HG02571 (cell line): ENCODE measurements around the gene BAIAP3.

Experiments used
- ATAC-seq: cut with Tn5 transposase; IDR thresholded peaks from one replicate; pipeline ENCODE4 v1.9.1; 2021; ENCODE audit warnings: mild to moderate bottlenecking, moderate library complexity; ENCODE audit not compliant: unreplicated experiment

BAIAP3 gene

GRCh38 chr16:1381612-1382406, 48.4 kb downstream of the BAIAP3 start:
- ATAC-seq = no peak

- no peak for ATAC-seq
Observed at GRCh38 chr16:1383556-1383955, 50.1 kb downstream of the BAIAP3 start.

GRCh38 chr16:1385232-1385631, 51.8 kb downstream of the BAIAP3 start:
- ATAC-seq = no peak

- ATAC-seq = no peak
Observed at GRCh38 chr16:1387331-1387730, 53.9 kb downstream of the BAIAP3 start.

GRCh38 chr16:1389762-1390161, 56.3 kb downstream of the BAIAP3 start:
- ATAC-seq = no peak

- ATAC-seq = no peak
Observed at GRCh38 chr16:1390239-1390779, 56.9 kb downstream of the BAIAP3 start.

GRCh38 chr16:1392826-1393225, 59.4 kb downstream of the BAIAP3 start:
- ATAC-seq = no peak

GRCh38 chr16:1393613-1394176, 60.2 kb downstream of the BAIAP3 start:
- ATAC-seq = no peak

- no peak for ATAC-seq
Observed at GRCh38 chr16:1394367-1394951, 61.0 kb downstream of the BAIAP3 start.

GRCh38 chr16:1395444-1396031, 62.1 kb downstream of the BAIAP3 start:
- no peak for ATAC-seq

- ATAC-seq = no peak
Observed at GRCh38 chr16:1397779-1398178, 64.3 kb downstream of the BAIAP3 start.

GRCh38 chr16:1398351-1398750, 64.9 kb downstream of the BAIAP3 start:
- no peak for ATAC-seq
